Cardiac fibroblast (primary cell): ENCODE results near the gene CXCL8.
"Not testable (repeated sequence)": the region's sequence is repeated elsewhere in the genome, so short reads cannot be mapped to it uniquely, and the experiment has no call there.

Source experiments
- DNase-seq, 2 donors: peaks; one replicate each; pipeline versions ENCODE4 v3.0.0 to v3.0.0-alpha.2; 2010; ENCODE audit warnings: low read depth in 2 of 2
- H3K4me3 ChIP-seq, 2 donors: replicated peaks in 1 of 2; 1 replicate in 1 of 2; 2 replicates in 1 of 2; pipeline ENCODE4 v1.5.1; 2011; ENCODE audit warnings: low read depth in 2 of 2, low read length in 2 of 2, mild to moderate bottlenecking in 2 of 2, moderate library complexity in 1 of 2
- CTCF ChIP-seq: IDR thresholded peaks from one replicate; pipeline ENCODE4 v1.5.1; 2011; ENCODE audit warnings: low read depth, mild to moderate bottlenecking, low read length, inconsistent platforms

Gene CXCL8

DNA sequence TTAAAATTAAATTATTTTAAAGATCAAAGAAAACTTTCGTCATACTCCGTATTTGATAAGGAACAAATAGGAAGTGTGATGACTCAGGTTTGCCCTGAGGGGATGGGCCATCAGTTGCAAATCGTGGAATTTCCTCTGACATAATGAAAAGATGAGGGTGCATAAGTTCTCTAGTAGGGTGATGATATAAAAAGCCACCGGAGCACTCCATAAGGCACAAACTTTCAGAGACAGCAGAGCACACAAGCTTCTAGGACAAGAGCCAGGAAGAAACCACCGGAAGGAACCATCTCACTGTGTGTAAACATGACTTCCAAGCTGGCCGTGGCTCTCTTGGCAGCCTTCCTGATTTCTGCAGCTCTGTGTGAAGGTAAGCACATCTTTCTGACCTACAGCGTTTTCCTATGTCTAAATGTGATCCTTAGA, at the start of gene CXCL8:
Gene CXCL8 (plus strand): TSS at position 217 of the 426 bp plus-strand sequence. CDS start 90 bp downstream, at position 307.
- DNase-seq, result peak; percentile 88 to 99
- TF ChIP-seq CTCF, result no peak
- H3K4me3 ChIP-seq, result peak within 1 kb of the TSS in 1 of 2 donors; percentile 59

DNA sequence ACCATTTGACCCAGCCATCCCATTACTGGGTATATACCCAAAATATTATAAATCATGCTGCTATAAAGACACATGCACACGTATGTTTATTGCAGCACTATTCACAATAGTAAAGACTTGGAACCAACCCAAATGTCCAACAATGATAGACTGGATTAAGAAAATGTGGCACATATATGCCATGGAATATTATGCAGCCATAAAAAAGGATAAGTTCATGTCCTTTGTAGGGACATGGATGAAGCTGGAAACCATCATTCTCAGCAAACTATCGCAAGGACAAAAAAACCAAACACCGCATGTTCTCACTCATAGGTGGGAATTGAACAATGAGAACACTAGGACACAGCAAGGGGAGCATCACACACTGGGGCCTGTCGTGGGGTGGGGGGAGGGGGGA, 49.2 kb upstream of the CXCL8 start:
- H3K4me3 ChIP-seq, DNase-seq: not testable (repeated sequence)

DNA sequence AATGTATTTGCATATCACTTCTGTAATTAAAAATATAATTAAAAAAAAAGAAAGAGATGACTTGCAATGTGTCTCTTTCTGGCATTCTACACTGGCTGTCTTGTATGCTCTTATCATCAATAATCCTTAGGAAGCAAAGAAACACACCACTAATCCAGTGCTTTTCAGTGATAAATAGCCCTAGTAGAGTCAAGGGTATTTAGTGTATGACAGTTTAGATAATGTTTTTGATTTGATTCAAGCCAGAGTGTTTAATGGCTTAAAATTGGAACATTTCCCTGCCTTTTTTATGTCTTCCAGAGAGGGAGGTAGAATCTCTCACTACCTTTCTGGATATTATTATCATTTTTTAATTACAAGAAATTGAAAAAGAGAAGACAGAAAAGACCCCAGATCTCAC, 48.6 kb upstream of the CXCL8 start:
- TF ChIP-seq CTCF, result no peak
- DNase-seq, result no peak
- H3K4me3 ChIP-seq, result no peak overlapping the region

GRCh38 chr4:73692254-73692653, 48.1 kb upstream of the CXCL8 start:
- DNase-seq, result no peak
- H3K4me3 ChIP-seq, result no peak overlapping the region
- TF ChIP-seq CTCF, result no peak

- no peak for TF ChIP-seq CTCF
- DNase-seq, result no peak
- H3K4me3 ChIP-seq, result no peak overlapping the region
Observed at GRCh38 chr4:73692701-73693100, 47.7 kb upstream of the CXCL8 start.

- no peak overlapping the region for H3K4me3 ChIP-seq
- TF ChIP-seq CTCF, result no peak
- peak in 1 of 2 donors; percentile 47 for DNase-seq
Observed at GRCh38 chr4:73693811-73694210, 46.6 kb upstream of the CXCL8 start.

DNA sequence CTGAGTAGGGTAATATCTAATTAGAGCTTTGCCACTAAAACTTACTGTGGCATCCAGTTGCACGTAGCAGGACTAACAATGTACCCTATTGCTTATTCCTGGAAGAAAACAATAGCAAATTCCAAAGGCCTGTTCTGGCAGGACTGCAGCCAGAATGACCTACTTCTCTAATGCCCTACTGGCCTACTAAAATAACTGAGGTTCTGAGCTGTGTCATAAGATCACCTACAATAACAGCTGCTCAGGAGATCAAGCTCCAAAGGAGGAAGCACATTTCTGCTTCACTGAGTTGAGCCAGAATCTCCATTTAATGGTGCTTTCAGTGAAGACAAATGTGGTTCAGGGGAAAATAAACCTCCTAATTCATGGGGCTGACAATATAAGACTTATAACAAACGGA, 42.2 kb upstream of the CXCL8 start:
- H3K4me3 ChIP-seq, result no peak overlapping the region
- peak; percentile 78 to 90 for DNase-seq
- TF ChIP-seq CTCF, result no peak
